Tibial artery (tissue), 4 donors: ENCODE measurements around the gene WFIKKN1.

ENCODE experiments used
- DNase-seq, 2 donors: peaks; one replicate each; pipeline ENCODE4 v3.0.0-alpha.2; 2019
- H3K27ac ChIP-seq, 2 donors: fragments of 200-600 bp; sonication (generic) in 1 of 2; 1 replicate in 1 of 2; 2 replicates in 1 of 2; pipeline ENCODE4 v1.5.1; 2018 to 2019; ENCODE audit warnings: mild to moderate bottlenecking in 1 of 2
- H3K27me3 ChIP-seq, 2 donors: fragments of 200-600 bp; sonication (generic) in 1 of 2; one replicate each; pipeline versions ENCODE4 v1.5.1 to v1.6.0; 2016 to 2019
- H3K36me3 ChIP-seq, 3 donors: fragments of 200-600 bp; sonication (generic) in 2 of 3; one replicate each; pipeline ENCODE4 v1.5.1; 2016 to 2019; ENCODE audit warnings: mild to moderate bottlenecking in 2 of 3
- H3K4me1 ChIP-seq, 4 donors: fragments of 200-600 bp; sonication (generic) in 2 of 4; 1 replicate in 3 of 4; 2 replicates in 1 of 4; pipeline ENCODE4 v1.5.1; 2016 to 2019
- H3K4me3 ChIP-seq, 2 donors: fragments of 200-600 bp; sonication (generic) in 1 of 2; 1 replicate in 1 of 2; 2 replicates in 1 of 2; pipeline ENCODE4 v1.5.1; 2018 to 2019; ENCODE audit warnings: mild to moderate bottlenecking in 2 of 2
- H3K9me3 ChIP-seq, 3 donors: fragments of 200-600 bp; sonication (generic) in 1 of 3; one replicate each; pipeline ENCODE4 v1.5.1; 2016 to 2019
- CTCF ChIP-seq, 2 experiments: fragments of 200-600 bp in 1 of 2; fragments of 450-650 bp in 1 of 2; IDR thresholded peaks; one replicate each; pipeline ENCODE4 v1.5.1; 2017 to 2019; ENCODE audit warnings: antibody characterized with exemption in 2 of 2, mild to moderate bottlenecking in 1 of 2, moderate library complexity in 1 of 2
- intact Hi-C: fragments of 100-400 bp; cut with DNase I; formaldehyde crosslinking; loops from one replicate; pipeline ENCODE4 v1.15.0; 2023; ENCODE audit warnings: low total_unique reads

Gene WFIKKN1

GRCh38 chr16:616733-617586 is 13.8 kb upstream of the WFIKKN1 start:
- Histone ChIP-seq H3K9me3 (no peaks in the 10 kb centered on the region), H3K36me3 (peaks cover 0 to 26% (median 9%) of the 10 kb centered on the region in 3 donors), H3K4me1 (peaks cover 0 to 5% (median 0%) of the 10 kb centered on the region in 4 donors), H3K4me3 (no peak overlapping the region), H3K27me3 (no peaks in the 10 kb centered on the region), H3K27ac (no peak overlapping the region)
- intact Hi-C loops: no loop called here
- TF ChIP-seq CTCF (IDR thresholded peaks at IDR 0.05): no peak
- DNase-seq: no peak

GRCh38 chr16:617855-618254 is 12.9 kb upstream of the WFIKKN1 start:
- no peaks in the 10 kb centered on the region for H3K27me3 ChIP-seq
- no peak for DNase-seq
- H3K4me1 ChIP-seq: peaks cover 0 to 5% (median 0%) of the 10 kb centered on the region in 4 donors
- intact Hi-C loops: no loop called here
- no peak for TF ChIP-seq CTCF (IDR thresholded peaks at IDR 0.05)
- H3K4me3 ChIP-seq: no peak overlapping the region
- H3K27ac ChIP-seq: no peak overlapping the region
- H3K36me3 ChIP-seq: peaks cover 0 to 26% (median 9%) of the 10 kb centered on the region in 3 donors
- H3K9me3 ChIP-seq: no peaks in the 10 kb centered on the region

GRCh38 chr16:619476-620100 is 11.2 kb upstream of the WFIKKN1 start:
- intact Hi-C loops: no loop called here

GRCh38 chr16:620700-621525 is 9.9 kb upstream of the WFIKKN1 start:
- peaks cover 0 to 5% (median 0%) of the 10 kb centered on the region in 4 donors for H3K4me1 ChIP-seq
- intact Hi-C loops: no loop called here
- TF ChIP-seq CTCF (IDR thresholded peaks at IDR 0.05): no peak
- H3K27me3 ChIP-seq: no peaks in the 10 kb centered on the region
- no peak for DNase-seq
- no peaks in the 10 kb centered on the region for H3K9me3 ChIP-seq
- peaks cover under 1 to 39% (median 17%) of the 10 kb centered on the region in 3 donors for H3K36me3 ChIP-seq
- H3K27ac ChIP-seq: no peak overlapping the region
- no peak overlapping the region for H3K4me3 ChIP-seq

More at GRCh38 chr16:619476-620100, 11.2 kb upstream of the WFIKKN1 start:
- Histone ChIP-seq H3K36me3 (peaks cover 0 to 26% (median 9%) of the 10 kb centered on the region in 3 donors), H3K27me3 (no peaks in the 10 kb centered on the region), H3K4me1 (peaks cover 0 to 5% (median 0%) of the 10 kb centered on the region in 4 donors), H3K4me3 (no peak overlapping the region), H3K9me3 (no peaks in the 10 kb centered on the region), H3K27ac (no peak overlapping the region)
- no peak for TF ChIP-seq CTCF (IDR thresholded peaks at IDR 0.05)
- no peak for DNase-seq

- Histone ChIP-seq H3K36me3 (peaks cover 7 to 45% (median 24%) of the 10 kb centered on the region in 3 donors), H3K27ac (no peak overlapping the region), H3K9me3 (no peaks in the 10 kb centered on the region), H3K4me1 (peaks cover 0 to 5% (median 0%) of the 10 kb centered on the region in 4 donors), H3K4me3 (no peak overlapping the region), H3K27me3 (no peaks in the 10 kb centered on the region)
- intact Hi-C loops: no loop called here
- TF ChIP-seq CTCF (IDR thresholded peaks at IDR 0.05): no peak
- DNase-seq: no peak
Observed at GRCh38 chr16:621526-622105, 9.2 kb upstream of the WFIKKN1 start.
